ENCODE data around the gene UCP1.
A peak's percentile ranks its signal among the peaks of the same experiment; 100 is the strongest.

Gene UCP1
- total RNA-seq: 0 reads per million in 9 experiments

GRCh38 chr4:140568507-140569306, at the start of gene UCP1:
TSS of gene UCP1 (minus strand) at chr4:140568961. CDS start at chr4:140568729, 232 bp downstream.
- no peak for DNase-seq
- no peaks in the 10 kb centered on the region for H3K9me3 Mint-ChIP-seq
- H3K36me3 Mint-ChIP-seq (ENCODE audit: insufficient read depth): peaks cover 3% of the 10 kb centered on the region
- peaks cover 4 to 6% of the 10 kb centered on the region in 2 donors for H3K4me1 Mint-ChIP-seq (ENCODE audit: low read depth in 2 of 2)
- no peak within 1 kb of the TSS for H3K27ac Mint-ChIP-seq
- ATAC-seq (replicated peaks): no peak
- peak within 1 kb of the TSS; percentile 30 to 62 for H3K4me3 Mint-ChIP-seq
- peaks cover 39 to 52% of the 10 kb centered on the region in 2 donors for H3K27me3 Mint-ChIP-seq

- ATAC-seq (replicated peaks): no peak
- H3K9me3 Mint-ChIP-seq: no peaks in the 10 kb centered on the region
- no peaks in the 10 kb centered on the region for H3K4me1 Mint-ChIP-seq (ENCODE audit: low read depth in 2 of 2)
- H3K4me3 Mint-ChIP-seq: no peak overlapping the region
- no peak for DNase-seq
- H3K27ac Mint-ChIP-seq: no peak overlapping the region
- no peaks in the 10 kb centered on the region for H3K36me3 Mint-ChIP-seq (ENCODE audit: insufficient read depth)
- peaks cover 5 to 11% of the 10 kb centered on the region in 2 donors for H3K27me3 Mint-ChIP-seq
These were observed 48.9 kb upstream of the UCP1 start for GRCh38 chr4:140617499-140618248.

- no peak overlapping the region for H3K27ac Mint-ChIP-seq
- no peaks in the 10 kb centered on the region for H3K9me3 Mint-ChIP-seq
- no peaks in the 10 kb centered on the region for H3K4me1 Mint-ChIP-seq (ENCODE audit: low read depth in 2 of 2)
- no peak for ATAC-seq (replicated peaks)
- no peaks in the 10 kb centered on the region for H3K36me3 Mint-ChIP-seq (ENCODE audit: insufficient read depth)
- no peak overlapping the region for H3K4me3 Mint-ChIP-seq
- H3K27me3 Mint-ChIP-seq: peaks cover under 1 to 11% of the 10 kb centered on the region in 2 donors
- DNase-seq: no peak
These were observed 46.7 kb upstream of the UCP1 start for GRCh38 chr4:140615451-140615850.

- DNase-seq (no peak), ATAC-seq (replicated peaks) (no peak)
- H3K36me3 Mint-ChIP-seq (ENCODE audit: insufficient read depth): no peaks in the 10 kb centered on the region
- no peaks in the 10 kb centered on the region for H3K9me3 Mint-ChIP-seq
- H3K4me3 Mint-ChIP-seq: no peak overlapping the region
- peaks cover 7 to 26% of the 10 kb centered on the region in 2 donors for H3K27me3 Mint-ChIP-seq
- no peaks in the 10 kb centered on the region for H3K4me1 Mint-ChIP-seq (ENCODE audit: low read depth in 2 of 2)
- H3K27ac Mint-ChIP-seq: no peak overlapping the region
These were observed 43.6 kb upstream of the UCP1 start for GRCh38 chr4:140612357-140612756.

GRCh38 chr4:140611854-140612253, 43.1 kb upstream of the UCP1 start:
- H3K9me3 Mint-ChIP-seq: no peaks in the 10 kb centered on the region
- no peaks in the 10 kb centered on the region for H3K36me3 Mint-ChIP-seq (ENCODE audit: insufficient read depth)
- no peak overlapping the region for H3K4me3 Mint-ChIP-seq
- DNase-seq: no peak
- no peak overlapping the region for H3K27ac Mint-ChIP-seq
- H3K4me1 Mint-ChIP-seq (ENCODE audit: low read depth in 2 of 2): no peaks in the 10 kb centered on the region
- ATAC-seq (replicated peaks): no peak
- peaks cover 12 to 31% of the 10 kb centered on the region in 2 donors for H3K27me3 Mint-ChIP-seq

- Mint-ChIP-seq H3K36me3 (ENCODE audit: insufficient read depth) (no peaks in the 10 kb centered on the region), H3K4me3 (no peak overlapping the region), H3K27ac (no peak overlapping the region), H3K27me3 (peaks cover 19 to 47% of the 10 kb centered on the region in 2 donors), H3K4me1 (ENCODE audit: low read depth in 2 of 2) (no peaks in the 10 kb centered on the region), H3K9me3 (no peaks in the 10 kb centered on the region)
- ATAC-seq (replicated peaks) (no peak), DNase-seq (no peak)
These were observed 41.0 kb upstream of the UCP1 start for GRCh38 chr4:140609548-140610425.

- ATAC-seq (replicated peaks): no peak
- Mint-ChIP-seq H3K9me3 (no peaks in the 10 kb centered on the region), H3K4me3 (no peak overlapping the region), H3K27ac (no peak overlapping the region), H3K4me1 (ENCODE audit: low read depth in 2 of 2) (no peaks in the 10 kb centered on the region), H3K27me3 (peaks cover 26 to 66% of the 10 kb centered on the region in 2 donors), H3K36me3 (ENCODE audit: insufficient read depth) (no peaks in the 10 kb centered on the region)
- DNase-seq: no peak
These were observed 39.1 kb upstream of the UCP1 start for GRCh38 chr4:140607852-140608251.

- H3K36me3 Mint-ChIP-seq (ENCODE audit: insufficient read depth): no peaks in the 10 kb centered on the region
- H3K27ac Mint-ChIP-seq: no peak overlapping the region
- DNase-seq (no peak), ATAC-seq (replicated peaks) (no peak)
- H3K27me3 Mint-ChIP-seq: peaks cover 36 to 85% of the 10 kb centered on the region in 2 donors
- no peak overlapping the region for H3K4me3 Mint-ChIP-seq
- no peaks in the 10 kb centered on the region for H3K4me1 Mint-ChIP-seq (ENCODE audit: low read depth in 2 of 2)
- no peaks in the 10 kb centered on the region for H3K9me3 Mint-ChIP-seq
These were observed 35.8 kb upstream of the UCP1 start for GRCh38 chr4:140604544-140604943.

- no peaks in the 10 kb centered on the region for H3K9me3 Mint-ChIP-seq
- DNase-seq (no peak), ATAC-seq (replicated peaks) (no peak)
- no peaks in the 10 kb centered on the region for H3K36me3 Mint-ChIP-seq (ENCODE audit: insufficient read depth)
- H3K27ac Mint-ChIP-seq: no peak overlapping the region
- peaks cover 48 to 81% of the 10 kb centered on the region in 2 donors for H3K27me3 Mint-ChIP-seq
- no peaks in the 10 kb centered on the region for H3K4me1 Mint-ChIP-seq (ENCODE audit: low read depth in 2 of 2)
- no peak overlapping the region for H3K4me3 Mint-ChIP-seq
These were observed 34.5 kb upstream of the UCP1 start for GRCh38 chr4:140603286-140603685.

- Mint-ChIP-seq H3K9me3 (no peaks in the 10 kb centered on the region), H3K27me3 (peaks cover 46 to 81% of the 10 kb centered on the region in 2 donors)
- ATAC-seq (replicated peaks): no peak
These were observed 34.0 kb upstream of the UCP1 start for GRCh38 chr4:140602714-140603113.

GRCh38 chr4:140600408-140600807, 31.6 kb upstream of the UCP1 start:
- Mint-ChIP-seq H3K4me1 (ENCODE audit: low read depth in 2 of 2) (no peaks in the 10 kb centered on the region), H3K27me3 (peaks cover 30 to 62% of the 10 kb centered on the region in 2 donors), H3K27ac (no peak overlapping the region), H3K36me3 (ENCODE audit: insufficient read depth) (no peaks in the 10 kb centered on the region), H3K4me3 (no peak overlapping the region), H3K9me3 (no peaks in the 10 kb centered on the region)
- no peak for DNase-seq
- ATAC-seq (replicated peaks): no peak

More at GRCh38 chr4:140602714-140603113, 34.0 kb upstream of the UCP1 start:
- H3K36me3 Mint-ChIP-seq (ENCODE audit: insufficient read depth): no peaks in the 10 kb centered on the region
- no peaks in the 10 kb centered on the region for H3K4me1 Mint-ChIP-seq (ENCODE audit: low read depth in 2 of 2)
- H3K27ac Mint-ChIP-seq: no peak overlapping the region
- DNase-seq: no peak
- H3K4me3 Mint-ChIP-seq: no peak overlapping the region

- no peaks in the 10 kb centered on the region for H3K4me1 Mint-ChIP-seq (ENCODE audit: low read depth in 2 of 2)
- H3K36me3 Mint-ChIP-seq (ENCODE audit: insufficient read depth): no peaks in the 10 kb centered on the region
- H3K27me3 Mint-ChIP-seq: peaks cover 45 to 55% of the 10 kb centered on the region in 2 donors
- H3K27ac Mint-ChIP-seq: no peak overlapping the region
- DNase-seq (no peak), ATAC-seq (replicated peaks) (no peak)
- H3K4me3 Mint-ChIP-seq: no peak overlapping the region
- no peaks in the 10 kb centered on the region for H3K9me3 Mint-ChIP-seq
These were observed 26.3 kb upstream of the UCP1 start for GRCh38 chr4:140595065-140595464.

- Mint-ChIP-seq H3K9me3 (no peaks in the 10 kb centered on the region), H3K27me3 (peaks cover 7 to 26% of the 10 kb centered on the region in 2 donors), H3K27ac (no peak overlapping the region), H3K4me1 (ENCODE audit: low read depth in 2 of 2) (peaks cover 0 to under 1% of the 10 kb centered on the region in 2 donors), H3K4me3 (no peak overlapping the region), H3K36me3 (ENCODE audit: insufficient read depth) (no peaks in the 10 kb centered on the region)
- DNase-seq (no peak), ATAC-seq (replicated peaks) (no peak)
These were observed 15.7 kb upstream of the UCP1 start for GRCh38 chr4:140584439-140584838.

Measured in effector memory CD8-positive, alpha-beta T cell (primary cell).